ENCODE results near the gene NTN3.
"Not testable (repeated sequence)": the region's sequence is repeated elsewhere in the genome, so short reads cannot be mapped to it uniquely, and the experiment has no call there.

The NTN3 gene

GRCh38 chr16:2479996-2480395 lies 8.9 kb downstream of the NTN3 start:
- not testable (repeated sequence) for DNase-seq

DNA sequence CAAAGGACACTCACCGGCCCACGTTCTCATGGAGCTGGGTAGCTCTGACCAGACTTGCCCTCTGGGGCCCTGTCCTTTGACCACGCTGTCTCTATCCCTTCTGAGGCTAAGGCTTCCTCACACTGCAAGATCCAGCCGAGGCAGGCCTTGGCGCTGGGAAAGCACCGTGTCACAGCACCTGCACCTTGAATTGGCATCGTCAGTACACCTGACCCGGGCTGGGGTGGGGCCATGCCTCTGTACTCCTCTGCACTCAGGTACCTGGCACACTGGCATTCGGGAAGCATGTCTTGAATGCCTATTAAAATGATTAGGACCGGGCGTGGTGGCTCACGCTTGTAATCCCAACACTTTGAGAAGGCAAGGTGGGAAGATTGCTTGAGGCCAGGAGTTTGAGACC lies 9.9 kb downstream of the NTN3 start:
- no peak for DNase-seq

DNA sequence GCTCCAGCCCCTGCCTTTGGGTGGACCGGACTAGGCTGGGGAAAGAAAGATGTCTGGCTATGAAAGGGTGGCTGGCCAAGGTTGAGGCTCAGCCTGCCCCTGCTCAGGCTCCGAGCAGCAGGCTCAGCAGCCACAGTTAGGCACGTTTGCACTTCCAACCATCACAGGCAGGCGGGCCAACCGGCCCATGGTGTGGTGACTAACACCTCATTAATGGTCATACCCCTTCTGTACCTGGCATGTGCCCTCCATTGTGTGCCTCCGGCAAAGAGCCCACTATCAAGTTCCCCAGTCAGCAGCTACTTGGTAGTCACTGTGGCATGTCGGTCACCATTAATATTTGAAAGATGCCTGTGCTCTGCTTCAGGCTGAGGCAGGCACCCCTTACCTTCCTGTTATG lies 10.6 kb downstream of the NTN3 start:
- DNase-seq = no peak

- no peak for DNase-seq
These were observed 11.2 kb downstream of the NTN3 start for GRCh38 chr16:2482249-2482648.

GRCh38 chr16:2482708-2483534 lies 11.8 kb downstream of the NTN3 start:
- DNase-seq = peak; percentile 77 to 79

- no peak for DNase-seq
These were observed 13.1 kb downstream of the NTN3 start for GRCh38 chr16:2483939-2484897.

- DNase-seq = no peak
These were observed 13.9 kb downstream of the NTN3 start for GRCh38 chr16:2484898-2485508.

GRCh38 chr16:2485811-2486507 lies 14.9 kb downstream of the NTN3 start:
- no peak for DNase-seq

DNA sequence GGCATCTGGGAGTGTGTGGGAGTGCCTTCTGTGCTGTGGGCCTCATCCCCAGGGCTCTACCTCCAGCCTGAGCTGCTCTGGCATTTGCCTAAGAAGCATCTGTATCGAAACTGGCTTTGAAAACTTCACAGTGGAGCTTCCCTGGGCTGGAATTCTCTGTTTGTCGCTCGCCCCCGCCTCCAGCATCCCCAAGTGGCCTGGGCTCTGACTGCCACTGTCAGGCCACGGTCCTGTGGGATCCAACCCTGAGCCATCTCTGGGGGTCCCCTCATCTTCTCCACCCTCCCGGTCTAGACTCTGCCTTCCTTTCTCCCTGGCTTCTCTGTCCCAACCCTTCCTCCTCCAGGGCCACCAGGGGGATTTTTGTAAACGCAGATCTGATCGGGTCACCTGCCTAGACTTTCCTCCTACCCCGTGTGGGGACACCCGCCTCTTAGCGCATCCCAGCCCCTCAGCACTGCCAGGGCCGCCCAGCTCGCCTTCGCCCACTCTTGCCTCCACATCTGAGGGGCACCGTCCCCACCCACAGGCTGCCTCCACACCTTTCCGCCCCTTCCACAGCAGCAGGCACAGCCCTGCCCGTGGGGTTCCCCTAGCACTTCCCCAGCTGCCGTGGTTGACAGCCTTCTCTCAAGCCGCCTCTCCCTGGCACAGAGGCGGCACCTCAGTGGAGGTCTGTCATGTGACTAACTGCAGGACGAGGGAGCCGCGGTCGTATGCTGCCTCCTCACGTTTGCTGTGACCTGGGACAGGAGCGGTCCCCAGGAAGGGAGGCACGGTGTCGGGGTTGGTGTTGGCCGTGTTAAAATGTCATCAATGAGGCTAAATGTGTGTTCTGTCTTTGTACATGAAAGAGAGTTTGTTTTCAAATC lies 15.8 kb downstream of the NTN3 start:
- peak; percentile 53 to 73 for DNase-seq

- no peak for DNase-seq
These were observed 16.4 kb downstream of the NTN3 start for GRCh38 chr16:2487517-2487842.

GRCh38 chr16:2487903-2488531 lies 16.9 kb downstream of the NTN3 start:
- no peak for DNase-seq

DNA sequence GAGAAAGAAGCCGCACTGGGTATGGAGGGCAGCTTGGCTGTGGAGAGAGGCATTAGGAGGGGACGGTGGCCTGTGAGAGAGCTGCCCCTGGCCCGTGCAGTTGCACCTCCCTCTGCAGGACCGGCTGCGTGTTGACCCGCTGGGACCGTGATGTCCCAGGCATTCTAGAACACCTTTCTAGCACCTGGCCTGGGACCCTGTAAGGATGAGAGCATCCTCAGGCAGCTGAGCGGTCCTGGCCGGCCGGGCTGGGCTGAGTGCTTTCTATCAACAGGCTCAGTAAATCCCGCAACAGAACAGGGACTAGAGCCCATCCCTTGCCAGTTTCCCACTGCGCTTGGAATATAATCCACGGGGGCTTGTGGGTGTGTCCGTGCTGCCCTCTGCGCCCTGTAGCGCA lies 18.5 kb downstream of the NTN3 start:
- no peak for DNase-seq

DNA sequence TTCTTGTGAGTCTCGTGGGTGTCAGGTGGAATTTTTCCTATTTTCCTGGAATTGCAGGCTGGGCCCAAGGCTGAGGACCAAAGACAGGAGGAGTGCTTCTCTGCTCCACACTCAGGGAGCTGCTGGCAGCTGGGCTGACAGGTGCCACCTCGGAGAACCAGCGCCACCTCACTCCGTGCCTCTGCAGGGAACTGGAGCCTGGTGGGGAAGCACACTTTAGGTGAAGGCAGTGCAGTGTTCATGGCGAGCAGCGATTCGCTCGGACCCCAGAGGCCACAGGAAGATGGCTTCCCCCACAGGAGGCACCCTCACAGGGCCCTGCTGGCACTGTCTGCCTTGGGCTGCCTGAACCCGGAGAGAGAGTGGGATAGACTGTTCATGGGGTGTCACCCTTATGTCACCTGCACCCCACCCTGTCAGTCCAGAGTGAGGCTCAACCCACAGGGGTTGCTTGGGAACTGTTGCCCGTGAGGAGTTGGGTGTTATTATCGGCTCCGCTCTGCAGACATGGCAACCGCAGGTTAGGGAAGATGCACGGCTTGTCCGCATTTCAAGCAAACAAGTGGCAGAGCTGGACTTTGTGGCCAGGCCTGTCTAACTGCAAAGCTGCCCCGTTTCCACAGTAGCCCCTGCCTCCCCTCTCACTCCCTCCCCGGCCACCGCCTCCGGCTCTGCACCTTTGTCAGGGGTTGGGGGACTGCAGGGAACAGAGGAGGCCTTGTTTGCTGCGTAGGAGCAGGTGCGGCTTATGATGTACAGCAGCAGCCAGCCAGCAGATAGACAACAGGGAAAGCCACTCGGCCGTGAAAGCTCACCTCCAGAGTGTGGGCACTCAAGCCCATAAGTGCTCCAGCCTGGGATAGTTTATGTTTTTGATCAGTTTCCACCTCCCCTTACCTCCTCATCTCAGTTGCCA lies 19.4 kb downstream of the NTN3 start:
- DNase-seq = peak; percentile 94

- DNase-seq = no peak
These were observed 21.2 kb downstream of the NTN3 start for GRCh38 chr16:2492292-2492691.

DNA sequence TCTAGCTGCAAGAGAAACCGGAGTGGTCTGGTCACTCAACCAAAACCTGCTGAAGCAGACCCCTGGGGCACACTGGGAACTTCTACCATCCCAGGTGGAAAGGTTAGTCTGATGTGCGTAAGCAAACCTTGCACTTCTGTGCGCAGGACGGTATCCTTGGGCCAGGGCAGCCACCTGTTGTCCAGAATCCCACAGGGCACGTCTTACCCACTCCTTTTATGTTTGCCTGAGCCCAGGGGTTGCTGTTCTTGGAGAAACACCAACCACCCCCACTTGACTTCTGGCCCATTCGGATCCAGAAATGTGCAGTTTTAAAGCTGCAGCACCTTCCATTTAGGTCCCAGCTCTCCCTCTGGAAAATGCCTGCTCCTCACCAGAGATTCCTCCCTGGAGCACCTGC lies 22.5 kb downstream of the NTN3 start:
- no peak for DNase-seq

DNA sequence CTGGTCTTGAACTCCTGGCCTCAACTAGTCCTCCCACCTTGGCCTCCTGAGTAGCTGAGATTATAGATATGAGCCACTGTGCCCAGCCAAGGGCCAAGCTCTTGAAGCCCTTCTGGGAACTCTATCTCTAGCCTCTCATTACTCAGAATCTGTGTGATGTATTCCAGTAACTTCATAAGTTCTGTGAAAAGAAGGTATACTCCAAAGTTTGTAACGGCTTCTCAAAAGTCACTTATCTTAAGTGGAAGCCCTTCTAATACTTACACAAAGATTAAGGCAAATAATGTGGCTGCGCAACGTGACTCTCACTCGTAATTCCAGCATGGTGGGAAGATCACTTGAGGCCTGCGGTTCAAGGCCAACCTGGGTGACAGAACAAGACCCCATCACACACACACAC lies 23.5 kb downstream of the NTN3 start:
- no peak for DNase-seq

- DNase-seq = no peak
These were observed 23.9 kb downstream of the NTN3 start for GRCh38 chr16:2495041-2495440.

- no peak for DNase-seq
These were observed 25.4 kb downstream of the NTN3 start for GRCh38 chr16:2496223-2497115.

DNA sequence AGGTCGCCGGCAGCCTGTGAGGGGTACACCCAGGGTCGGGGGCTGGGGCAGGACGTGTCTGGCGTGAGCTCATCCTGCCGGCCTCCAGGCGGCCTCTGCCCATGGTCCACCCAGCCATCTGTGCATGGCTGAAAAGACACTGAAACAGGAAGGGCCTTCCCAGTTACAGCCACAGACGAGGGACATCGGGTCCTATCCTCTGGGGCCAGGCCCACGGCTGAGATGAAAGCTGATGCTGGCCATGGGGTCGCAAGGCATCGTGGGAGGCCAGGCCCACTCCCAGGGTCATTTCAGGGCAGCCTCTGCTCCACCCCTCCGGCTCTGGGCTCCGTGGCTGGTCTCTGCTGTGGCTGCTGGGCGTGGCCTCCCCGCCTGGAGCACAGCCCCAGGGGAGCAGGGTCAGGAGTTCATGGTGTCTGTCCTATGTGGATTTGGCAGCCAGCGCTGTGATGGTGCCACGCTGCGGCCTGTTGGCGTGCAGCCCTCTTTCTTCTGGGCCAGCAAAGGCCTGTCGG lies 26.1 kb downstream of the NTN3 start:
- DNase-seq = no peak

All from NCI-H187 (cell line).